GM04503 (cell line): Measurements from ENCODE around the gene DPM3.
"Not testable (repeated sequence)": the region's sequence is repeated elsewhere in the genome, so short reads cannot be mapped to it uniquely, and the experiment has no call there.

Experiments
- DNase-seq: peaks from one replicate; pipeline ENCODE4 v3.0.0-alpha.2; 2012; ENCODE audit warnings: low read depth

Gene DPM3

GRCh38 chr1:155175281-155175926, 35.1 kb upstream of the DPM3 start:
- no peak for DNase-seq

- DNase-seq = no peak
Measured at GRCh38 chr1:155174324-155175280, 34.3 kb upstream of the DPM3 start.

- no peak for DNase-seq
Measured at GRCh38 chr1:155173478-155174323, 33.4 kb upstream of the DPM3 start, which contains the start of gene TRIM46. TRIM46 (plus strand) TSS chr1:155173849; CDS start chr1:155173967, 118 bp downstream.

GRCh38 chr1:155172732-155173477, 32.6 kb upstream of the DPM3 start, which contains the start of gene KRTCAP2:
KRTCAP2 (minus strand) TSS chr1:155173304; CDS start chr1:155173224, 80 bp downstream.
- DNase-seq = peak; percentile 71

- no peak for DNase-seq
Measured at GRCh38 chr1:155171836-155172731, 31.8 kb upstream of the DPM3 start.

- no peak for DNase-seq
Measured at GRCh38 chr1:155170806-155171205, 30.5 kb upstream of the DPM3 start.

- no peak for DNase-seq
Measured at GRCh38 chr1:155170101-155170785, 29.9 kb upstream of the DPM3 start.

- no peak for DNase-seq
Measured at GRCh38 chr1:155169541-155169940, 29.2 kb upstream of the DPM3 start.

- DNase-seq = no peak
Measured at GRCh38 chr1:155168456-155169210, 28.3 kb upstream of the DPM3 start.

GRCh38 chr1:155168105-155168445, 27.7 kb upstream of the DPM3 start:
- not testable (repeated sequence) for DNase-seq

- DNase-seq = peak; percentile 18
Measured at GRCh38 chr1:155167166-155168104, 27.1 kb upstream of the DPM3 start.

GRCh38 chr1:155166471-155167165, 26.3 kb upstream of the DPM3 start:
- DNase-seq = no peak

GRCh38 chr1:155166051-155166470, 25.7 kb upstream of the DPM3 start:
- DNase-seq = no peak

GRCh38 chr1:155164625-155165024, 24.3 kb upstream of the DPM3 start:
- not testable (repeated sequence) for DNase-seq

GRCh38 chr1:155163785-155164184, 23.5 kb upstream of the DPM3 start:
- not testable (repeated sequence) for DNase-seq

- DNase-seq = not testable (repeated sequence)
Measured at GRCh38 chr1:155162631-155163030, 22.3 kb upstream of the DPM3 start.

GRCh38 chr1:155160128-155160527, 19.8 kb upstream of the DPM3 start:
- no peak for DNase-seq
